ENCODE data around the gene RTN4IP1. TPM values are rescaled to one million over a fixed set of nuclear protein-coding genes. Genes with fewer than 3 reads are reported as not detected.

Gene RTN4IP1
- total RNA-seq, 2 donors from 2014 or later, result 5.8 to 11.9 TPM

DNA sequence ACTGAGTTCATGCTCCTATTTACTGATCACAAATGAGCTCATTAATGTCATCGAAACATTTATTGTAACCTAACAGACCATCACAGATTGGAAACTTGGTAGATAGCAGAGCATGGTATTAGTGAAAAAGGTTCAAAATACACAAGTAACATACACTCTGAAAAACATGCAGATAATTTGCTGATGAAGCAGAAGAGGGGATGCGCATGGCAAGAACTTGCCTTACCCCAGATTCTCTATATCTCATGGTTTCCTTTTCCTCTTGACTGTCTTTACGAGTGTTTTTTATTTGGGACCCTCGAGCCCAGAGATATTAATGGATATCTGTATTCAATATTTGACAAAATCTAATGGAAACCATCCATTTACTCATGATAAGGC lies 37.7 kb upstream of the RTN4IP1 start:
- Histone ChIP-seq H3K9me3 (no peaks in the 10 kb centered on the region), H3K4me3 (no peak overlapping the region), H3K36me3 (peaks cover 41% of the 10 kb centered on the region), H3K27ac (no peak overlapping the region), H3K4me1 (no peaks in the 10 kb centered on the region), H3K27me3 (no peaks in the 10 kb centered on the region)
- TF ChIP-seq CTCF (IDR thresholded peaks at IDR 0.05), result no peak
- no peak for DNase-seq (ENCODE audit: low spot score)

- Histone ChIP-seq H3K36me3 (peaks cover 43% of the 10 kb centered on the region), H3K9me3 (no peaks in the 10 kb centered on the region), H3K4me1 (no peaks in the 10 kb centered on the region), H3K4me3 (no peak overlapping the region), H3K27me3 (no peaks in the 10 kb centered on the region), H3K27ac (no peak overlapping the region)
- DNase-seq (ENCODE audit: low spot score), result no peak
- no peak for TF ChIP-seq CTCF (IDR thresholded peaks at IDR 0.05)
Observed at GRCh38 chr6:106666282-106667021, 37.2 kb upstream of the RTN4IP1 start.

DNA sequence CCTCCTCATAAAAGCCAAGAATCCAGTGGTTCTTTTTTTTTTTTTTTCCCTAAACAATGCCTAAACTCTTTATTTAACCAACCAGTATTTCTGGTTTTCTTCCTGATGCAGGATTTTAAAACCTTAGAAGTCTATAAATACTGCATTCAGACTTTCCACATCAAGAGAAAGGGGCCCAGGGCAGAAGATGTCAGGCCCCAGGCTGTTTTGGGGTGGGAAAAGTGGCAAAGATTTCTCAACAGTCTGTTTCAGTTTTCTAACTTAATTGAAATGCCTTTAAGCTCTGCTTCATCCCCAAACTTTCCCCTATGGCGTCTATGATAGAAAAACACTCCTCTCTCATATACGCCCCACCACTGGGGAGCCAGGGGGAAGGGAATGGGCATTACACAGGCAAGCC lies 33.2 kb upstream of the RTN4IP1 start:
- TF ChIP-seq CTCF (IDR thresholded peaks at IDR 0.05), result no peak

GRCh38 chr6:106659859-106660258 lies 30.6 kb upstream of the RTN4IP1 start:
- peaks cover 0 to 12% of the 10 kb centered on the region in 2 donors for H3K9me3 ChIP-seq
- H3K4me1 ChIP-seq, result no peaks in the 10 kb centered on the region
- TF ChIP-seq CTCF (IDR thresholded peaks at IDR 0.05), result no peak
- H3K4me3 ChIP-seq, result no peak overlapping the region
- no peak for DNase-seq (ENCODE audit: low spot score)
- H3K27ac ChIP-seq, result no peak overlapping the region
- H3K27me3 ChIP-seq, result no peaks in the 10 kb centered on the region
- H3K36me3 ChIP-seq, result peaks cover 77% of the 10 kb centered on the region

More for the DNA sequence above, 33.2 kb upstream of the RTN4IP1 start:
- H3K9me3 ChIP-seq, result peaks cover 0 to 12% of the 10 kb centered on the region in 2 donors
- H3K4me1 ChIP-seq, result no peaks in the 10 kb centered on the region
- peaks cover 70% of the 10 kb centered on the region for H3K36me3 ChIP-seq
- H3K27me3 ChIP-seq, result no peaks in the 10 kb centered on the region
- H3K4me3 ChIP-seq, result no peak overlapping the region
- no peak for DNase-seq (ENCODE audit: low spot score)
- H3K27ac ChIP-seq, result no peak overlapping the region

DNA sequence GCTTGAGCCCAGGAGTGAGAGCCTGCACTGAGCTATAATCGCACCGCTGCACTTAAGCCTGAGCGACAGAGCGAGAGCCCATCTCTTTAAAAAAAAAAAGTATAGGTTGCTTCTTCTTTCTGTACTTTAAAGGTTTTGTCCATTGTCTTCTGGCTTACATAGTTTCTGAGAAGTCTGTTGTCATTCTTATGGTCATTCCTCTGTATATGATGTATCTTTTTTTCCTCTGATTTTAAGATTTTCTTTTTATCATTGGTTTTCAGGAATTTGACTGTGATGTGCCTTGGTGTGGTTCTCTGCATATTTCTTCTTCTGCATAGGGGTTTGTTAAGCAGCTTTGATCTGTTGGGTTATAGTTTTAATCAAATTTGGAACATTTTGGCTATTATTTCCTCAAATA lies 29.2 kb upstream of the RTN4IP1 start:
- TF ChIP-seq CTCF (IDR thresholded peaks at IDR 0.05), result no peak
- Histone ChIP-seq H3K27me3 (no peaks in the 10 kb centered on the region), H3K27ac (no peak overlapping the region), H3K4me3 (no peak overlapping the region), H3K36me3 (peaks cover 81% of the 10 kb centered on the region), H3K4me1 (no peaks in the 10 kb centered on the region), H3K9me3 (peaks cover 0 to 12% of the 10 kb centered on the region in 2 donors)
- no peak for DNase-seq (ENCODE audit: low spot score)
